Omental fat pad (tissue), 4 donors: ENCODE measurements around the gene PAK5. TPM values are rescaled to one million over a fixed set of nuclear protein-coding genes. Genes with fewer than 3 reads are reported as not detected.

ENCODE experiments used
- ATAC-seq: fragments of 150-250 bp; one replicate; pipeline ENCODE4 v1.9.1; 2016; ENCODE audit warnings: mild to moderate bottlenecking, moderate library complexity; ENCODE audit not compliant: low FRiP score
- DNase-seq: peaks from one replicate; pipeline ENCODE4 v3.0.0-alpha.2; 2019; ENCODE audit warnings: low spot score
- total RNA-seq, 4 donors: library from RNA; depleted of rRNA; stranded (reverse); fragments of >200 nt; gene quantifications; one replicate each; pipeline ENCODE4 v1.1.0, GENCODE V29; 2016
- TF ChIP-seq, protein P1 (sequence below), 3 donors: fragments of 450-650 bp; IDR thresholded peaks; one replicate each; pipeline ENCODE4 v1.5.1; 2016 to 2017; ENCODE audit warnings: antibody characterized with exemption in 3 of 3, mild to moderate bottlenecking in 3 of 3, moderate library complexity in 2 of 3

Gene PAK5
- total RNA-seq, 4 donors from 2014 or later: not detected

DNA sequence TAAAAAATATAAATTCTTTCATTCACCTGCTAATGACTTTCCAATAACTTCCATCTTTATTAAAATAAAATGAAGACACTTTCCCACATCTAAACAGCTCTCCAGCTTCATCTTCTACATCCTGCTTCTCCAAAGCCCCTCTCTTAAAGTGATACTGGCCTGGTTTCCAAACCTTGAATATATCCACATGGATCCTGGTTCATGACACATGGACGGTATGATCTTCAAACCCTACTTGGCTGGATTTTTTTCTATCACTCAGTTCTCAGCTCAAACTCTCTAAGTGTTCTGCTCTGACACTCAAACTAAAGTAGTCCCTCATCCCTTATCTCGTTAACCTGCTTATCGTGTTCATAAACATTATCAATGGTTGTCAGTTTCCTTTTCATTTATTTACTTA is 128.2 kb downstream of the PAK5 start:
- TF ChIP-seq, protein P1, sequence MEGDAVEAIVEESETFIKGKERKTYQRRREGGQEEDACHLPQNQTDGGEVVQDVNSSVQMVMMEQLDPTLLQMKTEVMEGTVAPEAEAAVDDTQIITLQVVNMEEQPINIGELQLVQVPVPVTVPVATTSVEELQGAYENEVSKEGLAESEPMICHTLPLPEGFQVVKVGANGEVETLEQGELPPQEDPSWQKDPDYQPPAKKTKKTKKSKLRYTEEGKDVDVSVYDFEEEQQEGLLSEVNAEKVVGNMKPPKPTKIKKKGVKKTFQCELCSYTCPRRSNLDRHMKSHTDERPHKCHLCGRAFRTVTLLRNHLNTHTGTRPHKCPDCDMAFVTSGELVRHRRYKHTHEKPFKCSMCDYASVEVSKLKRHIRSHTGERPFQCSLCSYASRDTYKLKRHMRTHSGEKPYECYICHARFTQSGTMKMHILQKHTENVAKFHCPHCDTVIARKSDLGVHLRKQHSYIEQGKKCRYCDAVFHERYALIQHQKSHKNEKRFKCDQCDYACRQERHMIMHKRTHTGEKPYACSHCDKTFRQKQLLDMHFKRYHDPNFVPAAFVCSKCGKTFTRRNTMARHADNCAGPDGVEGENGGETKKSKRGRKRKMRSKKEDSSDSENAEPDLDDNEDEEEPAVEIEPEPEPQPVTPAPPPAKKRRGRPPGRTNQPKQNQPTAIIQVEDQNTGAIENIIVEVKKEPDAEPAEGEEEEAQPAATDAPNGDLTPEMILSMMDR (IDR thresholded peaks at IDR 0.05): no peak
- DNase-seq: no peak
- no peak for ATAC-seq

DNA sequence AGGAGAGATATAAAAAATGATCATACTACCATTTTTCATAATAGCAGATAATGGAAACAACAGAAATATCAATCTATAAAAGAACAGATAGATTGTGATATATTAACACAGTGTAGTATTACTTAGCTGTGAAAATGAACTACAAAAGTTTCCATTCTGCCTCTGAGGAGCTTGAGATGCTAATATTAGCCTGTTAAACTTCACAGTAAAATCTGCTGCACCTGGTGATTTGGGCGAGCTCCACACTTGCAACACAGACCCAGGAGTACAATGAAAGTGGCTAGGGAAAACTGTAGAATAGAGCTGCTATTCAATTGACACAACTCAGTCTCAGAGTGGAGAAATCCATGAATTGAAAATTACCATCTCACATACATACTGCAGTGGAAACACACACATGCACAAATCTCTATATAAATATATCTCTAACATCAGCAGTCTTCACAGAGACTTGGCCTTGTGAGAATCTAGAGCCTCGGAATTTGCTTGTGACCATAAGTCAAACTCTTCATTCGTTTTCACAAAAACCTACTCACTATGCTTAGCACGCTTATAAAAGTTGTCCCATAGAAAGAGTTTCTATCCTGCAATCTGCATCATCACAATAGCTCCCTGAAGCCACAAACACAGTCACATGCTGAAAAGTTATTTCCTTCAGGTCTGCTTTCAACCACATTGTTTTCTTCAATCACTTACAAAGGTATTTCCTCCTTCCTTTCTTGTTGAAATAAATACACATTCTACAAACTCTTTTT is 133.0 kb downstream of the PAK5 start:
- TF ChIP-seq, protein P1 (IDR thresholded peaks at IDR 0.05): no peak
- ATAC-seq: no peak
- no peak for DNase-seq

DNA sequence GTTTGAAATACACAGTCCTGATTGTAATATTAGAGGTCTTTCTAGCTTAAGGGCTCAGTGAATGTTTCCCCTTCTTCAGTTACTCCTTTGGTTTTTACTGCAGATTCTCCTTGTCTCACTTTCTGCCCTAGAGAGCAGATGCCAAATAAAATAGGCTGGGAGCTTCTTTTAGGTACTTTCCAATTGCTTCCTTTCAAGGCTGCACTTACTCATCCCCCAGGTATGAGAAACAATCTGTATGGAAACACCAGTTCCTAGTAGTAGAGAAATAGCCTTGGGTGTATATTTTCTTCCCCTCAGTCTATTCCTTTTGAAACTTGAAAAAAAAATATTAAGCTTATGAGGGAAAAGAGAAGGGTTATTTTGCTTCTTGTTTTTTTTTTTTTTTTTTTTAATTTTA is 139.7 kb downstream of the PAK5 start:
- DNase-seq: no peak
- ATAC-seq: no peak
- TF ChIP-seq, protein P1 (IDR thresholded peaks at IDR 0.05): no peak

DNA sequence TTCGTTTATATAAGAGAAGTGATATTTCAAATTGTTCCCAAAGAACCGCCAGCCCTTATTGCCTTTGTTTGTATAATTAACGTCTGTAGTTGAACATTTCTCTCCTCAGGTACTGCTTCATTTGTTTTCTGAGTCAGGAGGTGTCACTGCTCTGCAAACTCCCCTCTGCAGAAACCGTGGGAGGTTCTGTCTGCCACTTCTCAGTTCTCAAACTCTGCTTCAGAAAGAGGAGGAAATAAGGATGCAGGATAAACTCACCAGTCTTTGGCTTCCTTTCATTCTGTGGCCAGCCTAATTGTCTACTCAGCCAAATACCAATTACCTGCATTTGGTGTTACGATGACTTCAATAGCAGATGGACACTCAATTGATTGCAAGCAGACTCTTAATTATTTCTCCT is 149.8 kb downstream of the PAK5 start:
- ATAC-seq (no peak), DNase-seq (no peak)
- TF ChIP-seq, protein P1 (IDR thresholded peaks at IDR 0.05): no peak

DNA sequence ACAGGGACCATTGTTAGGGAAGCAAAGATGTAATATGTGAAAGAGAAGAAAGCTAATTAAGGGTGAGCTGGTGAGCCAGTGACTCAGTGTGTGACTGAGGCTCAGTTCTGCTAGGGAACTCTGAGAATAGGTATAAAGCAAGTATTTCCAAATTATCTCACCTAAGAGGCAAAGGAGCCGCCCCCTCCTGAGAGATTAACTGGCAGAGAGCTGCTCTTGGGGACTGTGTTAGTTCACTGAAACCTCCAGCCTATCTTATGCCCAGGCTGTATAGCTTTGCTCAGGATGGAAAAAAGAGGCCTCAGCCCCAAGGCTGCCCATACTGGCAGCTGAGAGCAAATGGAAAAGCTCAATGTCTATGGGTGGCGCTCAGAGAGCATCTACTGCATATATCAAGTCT is 152.0 kb downstream of the PAK5 start:
- ATAC-seq (no peak), DNase-seq (no peak)
- TF ChIP-seq, protein P1 (IDR thresholded peaks at IDR 0.05): no peak

DNA sequence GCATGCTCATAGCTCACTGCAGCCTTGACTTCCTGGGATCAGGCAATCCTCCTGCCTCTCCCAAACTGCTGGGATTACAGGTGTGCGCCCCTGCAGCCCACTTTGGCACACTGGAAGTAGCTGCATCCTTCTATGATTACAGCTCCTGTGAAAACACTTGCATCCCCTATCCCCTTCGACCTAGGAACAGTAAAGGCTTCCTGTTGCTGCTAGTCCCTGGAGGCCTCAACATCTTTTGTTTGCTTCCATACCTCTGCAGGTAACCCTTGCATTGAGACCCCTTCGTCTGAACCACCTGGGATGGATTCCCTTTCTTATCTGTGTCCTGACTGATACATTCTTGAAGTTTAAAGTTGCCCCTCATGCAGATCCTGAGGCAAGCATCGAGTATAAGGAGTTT is 152.4 kb downstream of the PAK5 start:
- DNase-seq (no peak), ATAC-seq (no peak)
- TF ChIP-seq, protein P1 (IDR thresholded peaks at IDR 0.05): no peak

DNA sequence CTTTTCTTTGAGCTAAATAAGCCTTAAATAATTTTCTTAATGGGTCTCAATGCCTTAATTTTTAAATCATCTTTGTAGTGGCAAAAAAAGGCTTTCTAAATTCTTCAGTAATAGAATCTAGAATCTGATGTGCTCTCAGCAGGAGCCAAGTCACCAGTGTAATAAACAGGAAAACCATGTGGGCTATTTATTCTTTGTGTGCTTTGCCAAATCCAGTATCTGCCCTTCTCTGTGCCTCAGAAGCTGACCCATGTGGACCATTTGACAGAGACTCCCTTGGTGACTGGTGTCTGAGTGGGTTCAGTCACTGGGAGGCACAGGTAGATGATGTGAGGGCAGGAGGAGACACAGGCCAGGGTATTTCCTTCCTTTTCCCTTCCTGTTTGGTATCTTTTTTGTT is 152.9 kb downstream of the PAK5 start:
- DNase-seq: no peak
- no peak for ATAC-seq
- TF ChIP-seq, protein P1 (IDR thresholded peaks at IDR 0.05): no peak
